HEK293T (cell line): ENCODE data around the gene LRRFIP1.

ENCODE experiments used
- CTCF ChIA-PET: fragments of 350-600 bp; formaldehyde crosslinking; extraction: SDS; loops from one replicate; lab custom pipeline; 2021; ENCODE audit warnings: antibody characterized with exemption, inconsistent platforms; lab: Yijun Ruan, JAX
- POLR2A ChIA-PET: fragments of 350-600 bp; formaldehyde crosslinking; extraction: SDS; loops from one replicate; lab custom pipeline; 2020; ENCODE audit warnings: antibody characterized with exemption, inconsistent platforms; lab: Yijun Ruan, JAX
- DNase-seq: peaks from one replicate; pipeline ENCODE4 v3.0.0; 2012; ENCODE audit warnings: mixed read lengths; ENCODE audit errors: extremely low spot score
- ARNT ChIP-seq: fragments of 450-650 bp; IDR thresholded peaks from 2 replicates; pipeline ENCODE4 v1.6.1; 2017; ENCODE audit warnings: mild to moderate bottlenecking
- BHLHE40 ChIP-seq: fragments of 450-650 bp; IDR thresholded peaks from 2 replicates; pipeline ENCODE4 v1.6.1; 2016; ENCODE audit warnings: mild to moderate bottlenecking, moderate library complexity, borderline replicate concordance
- CTBP1 ChIP-seq: fragments of 450-650 bp; IDR thresholded peaks from 2 replicates; pipeline ENCODE4 v1.6.1; 2016; ENCODE audit warnings: borderline replicate concordance
- ELF4 ChIP-seq: fragments of 450-650 bp; IDR thresholded peaks from 2 replicates; pipeline ENCODE4 v1.6.1; 2017; ENCODE audit warnings: antibody characterized with exemption
- FOXA1 ChIP-seq: fragments of 450-650 bp; IDR thresholded peaks from 2 replicates; pipeline ENCODE4 v1.6.1; 2016; ENCODE audit warnings: mild to moderate bottlenecking
- FOXK2 ChIP-seq: fragments of 450-650 bp; IDR thresholded peaks from 2 replicates; pipeline ENCODE4 v1.6.1; 2016; ENCODE audit warnings: mild to moderate bottlenecking
- FOXM1 ChIP-seq: fragments of 450-650 bp; IDR thresholded peaks from 2 replicates; pipeline ENCODE4 v1.6.1; 2017; ENCODE audit warnings: mild to moderate bottlenecking, borderline replicate concordance
- HDGF ChIP-seq: fragments of 450-650 bp; IDR thresholded peaks from 2 replicates; pipeline ENCODE4 v1.6.1; 2017; ENCODE audit warnings: antibody characterized with exemption, borderline replicate concordance
- L3MBTL2 ChIP-seq: fragments of 450-650 bp; conservative IDR thresholded peaks from 2 replicates; pipeline ENCODE4 v1.6.1; 2016; ENCODE audit warnings: mild to moderate bottlenecking
- LEF1 ChIP-seq: fragments of 450-650 bp; IDR thresholded peaks from 2 replicates; pipeline ENCODE4 v1.6.1; 2017; ENCODE audit warnings: mild to moderate bottlenecking, borderline replicate concordance
- NFRKB ChIP-seq: fragments of 450-650 bp; IDR thresholded peaks from 2 replicates; pipeline ENCODE4 v1.6.1; 2016; ENCODE audit warnings: mild to moderate bottlenecking, moderate library complexity
- PKNOX1 ChIP-seq: fragments of 450-650 bp; IDR thresholded peaks from 2 replicates; pipeline ENCODE4 v1.6.1; 2016
- SP1 ChIP-seq: fragments of 450-650 bp; IDR thresholded peaks from 2 replicates; pipeline ENCODE4 v1.6.1; 2017
- SUZ12 ChIP-seq: fragments of 450-650 bp; IDR thresholded peaks from 2 replicates; pipeline ENCODE4 v1.6.1; 2016; ENCODE audit warnings: mild to moderate bottlenecking
- TARDBP ChIP-seq: fragments of 450-650 bp; IDR thresholded peaks from 2 replicates; pipeline ENCODE4 v1.6.1; 2016
- ZNF384 ChIP-seq: fragments of 450-650 bp; IDR thresholded peaks from 2 replicates; pipeline ENCODE4 v1.6.1; 2016

The LRRFIP1 gene

GRCh38 chr2:237627441-237628246 lies at the start of gene LRRFIP1:
Gene LRRFIP1 (plus strand): TSS chr2:237627587. CDS start chr2:237627645, 58 bp downstream.
- TF ChIP-seq CTBP1 (no peak), TARDBP (no peak), PKNOX1 (peak; percentile 54; the same call in 1 of the 2 replicates)
- CTCF ChIA-PET: no interaction called here
- DNase-seq: peak; percentile 57
- POLR2A ChIA-PET: no interaction called here

- no peak for TF ChIP-seq LEF1
- TF ChIP-seq FOXK2: no peak
- no peak for TF ChIP-seq SUZ12
- no peak for TF ChIP-seq BHLHE40
- TF ChIP-seq HDGF: no peak
- TF ChIP-seq L3MBTL2: no peak
- TF ChIP-seq ZNF384: no peak
- TF ChIP-seq FOXA1: no peak
- TF ChIP-seq SP1: no peak
- no peak for TF ChIP-seq PKNOX1
- no peak for TF ChIP-seq ELF4
- no peak for TF ChIP-seq TARDBP
- TF ChIP-seq CTBP1: no peak
- no peak for TF ChIP-seq ARNT
- TF ChIP-seq FOXM1: no peak
- TF ChIP-seq NFRKB: no peak
- POLR2A ChIA-PET: no interaction called here
- CTCF ChIA-PET: no interaction called here
- DNase-seq: no peak
Measured at GRCh38 chr2:237577956-237578870, 49.2 kb upstream of the LRRFIP1 start.

- TF ChIP-seq ARNT (no peak), PKNOX1 (no peak), SUZ12 (no peak), ZNF384 (no peak), ELF4 (no peak), BHLHE40 (no peak), FOXM1 (no peak), NFRKB (no peak)
- ChIA-PET POLR2A (no interaction called here), CTCF (interaction anchor here (0.6 to 1.4 kb wide), 7 partner anchors 9 to 251 kb away, joined by 3 to 6 read pairs (median 3); no protein-coding TSS in a partner anchor)
- DNase-seq: no peak
Measured at GRCh38 chr2:237581326-237581725, 46.1 kb upstream of the LRRFIP1 start.

- peak; percentile 46 for DNase-seq
- ChIA-PET POLR2A (no interaction called here), CTCF (interaction anchor here (0.6 to 1.4 kb wide), 7 partner anchors 10 to 251 kb away, joined by 3 to 6 read pairs (median 3); no protein-coding TSS in a partner anchor)
- TF ChIP-seq FOXA1 (no peak), FOXK2 (no peak), SUZ12 (no peak), FOXM1 (no peak), ZNF384 (no peak), ARNT (no peak)
Measured at GRCh38 chr2:237581751-237582746, 45.3 kb upstream of the LRRFIP1 start.

GRCh38 chr2:237583385-237584295 lies 43.7 kb upstream of the LRRFIP1 start:
- CTCF ChIA-PET: interaction anchor here (0.6 kb wide), 1 partner anchor 174 kb away, joined by 4 read pairs; no protein-coding TSS in a partner anchor
- POLR2A ChIA-PET: no interaction called here
- TF ChIP-seq L3MBTL2: no peak
- no peak for TF ChIP-seq SP1
- TF ChIP-seq ZNF384: no peak
- TF ChIP-seq CTBP1: no peak
- no peak for TF ChIP-seq PKNOX1
- TF ChIP-seq ELF4: no peak
- no peak for TF ChIP-seq FOXA1
- no peak for TF ChIP-seq HDGF
- TF ChIP-seq NFRKB: no peak
- no peak for TF ChIP-seq SUZ12
- TF ChIP-seq FOXK2: no peak
- no peak for TF ChIP-seq ARNT
- TF ChIP-seq LEF1: no peak
- TF ChIP-seq BHLHE40: no peak
- TF ChIP-seq TARDBP: no peak
- TF ChIP-seq FOXM1: no peak

More at GRCh38 chr2:237583385-237584295, 43.7 kb upstream of the LRRFIP1 start:
- DNase-seq: no peak
